ENCODE measurements around the gene RALGAPA1. TPM values are rescaled to one million over a fixed set of nuclear protein-coding genes. Genes with fewer than 3 reads are reported as not detected.

The RALGAPA1 gene
- total and polyA plus RNA-seq, 4 donors: 4.6 to 38.7 (median 13.4) TPM

- H3K9ac ChIP-seq (ENCODE audit: low read depth in 1 of 2, low read length in 2 of 2): no peak overlapping the region
- no peak overlapping the region for H3K4me3 ChIP-seq (ENCODE audit: low read depth in 1 of 3, low read length in 3 of 3)
- no peak overlapping the region for H3K27ac ChIP-seq (ENCODE audit: low read depth in 1 of 2, low read length in 2 of 2)
- TF ChIP-seq YY1 (IDR thresholded peaks at IDR 0.05) (no peak), RXRA (IDR thresholded peaks at IDR 0.05) (no peak), FOXA1 (IDR thresholded peaks at IDR 0.05) (no peak), REST (IDR thresholded peaks at IDR 0.05) (no peak), SP1 (IDR thresholded peaks at IDR 0.05) (no peak), MAX (IDR thresholded peaks at IDR 0.05) (no peak), TAF1 (conservative IDR thresholded peaks at IDR 0.05) (no peak), NR2F2 (IDR thresholded peaks at IDR 0.05) (no peak)
- TF ChIP-seq, protein P1, sequence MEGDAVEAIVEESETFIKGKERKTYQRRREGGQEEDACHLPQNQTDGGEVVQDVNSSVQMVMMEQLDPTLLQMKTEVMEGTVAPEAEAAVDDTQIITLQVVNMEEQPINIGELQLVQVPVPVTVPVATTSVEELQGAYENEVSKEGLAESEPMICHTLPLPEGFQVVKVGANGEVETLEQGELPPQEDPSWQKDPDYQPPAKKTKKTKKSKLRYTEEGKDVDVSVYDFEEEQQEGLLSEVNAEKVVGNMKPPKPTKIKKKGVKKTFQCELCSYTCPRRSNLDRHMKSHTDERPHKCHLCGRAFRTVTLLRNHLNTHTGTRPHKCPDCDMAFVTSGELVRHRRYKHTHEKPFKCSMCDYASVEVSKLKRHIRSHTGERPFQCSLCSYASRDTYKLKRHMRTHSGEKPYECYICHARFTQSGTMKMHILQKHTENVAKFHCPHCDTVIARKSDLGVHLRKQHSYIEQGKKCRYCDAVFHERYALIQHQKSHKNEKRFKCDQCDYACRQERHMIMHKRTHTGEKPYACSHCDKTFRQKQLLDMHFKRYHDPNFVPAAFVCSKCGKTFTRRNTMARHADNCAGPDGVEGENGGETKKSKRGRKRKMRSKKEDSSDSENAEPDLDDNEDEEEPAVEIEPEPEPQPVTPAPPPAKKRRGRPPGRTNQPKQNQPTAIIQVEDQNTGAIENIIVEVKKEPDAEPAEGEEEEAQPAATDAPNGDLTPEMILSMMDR (IDR thresholded peaks at IDR 0.05; ENCODE audit: low read depth, low read length, missing input control): no peak
- TF ChIP-seq, protein P2, sequence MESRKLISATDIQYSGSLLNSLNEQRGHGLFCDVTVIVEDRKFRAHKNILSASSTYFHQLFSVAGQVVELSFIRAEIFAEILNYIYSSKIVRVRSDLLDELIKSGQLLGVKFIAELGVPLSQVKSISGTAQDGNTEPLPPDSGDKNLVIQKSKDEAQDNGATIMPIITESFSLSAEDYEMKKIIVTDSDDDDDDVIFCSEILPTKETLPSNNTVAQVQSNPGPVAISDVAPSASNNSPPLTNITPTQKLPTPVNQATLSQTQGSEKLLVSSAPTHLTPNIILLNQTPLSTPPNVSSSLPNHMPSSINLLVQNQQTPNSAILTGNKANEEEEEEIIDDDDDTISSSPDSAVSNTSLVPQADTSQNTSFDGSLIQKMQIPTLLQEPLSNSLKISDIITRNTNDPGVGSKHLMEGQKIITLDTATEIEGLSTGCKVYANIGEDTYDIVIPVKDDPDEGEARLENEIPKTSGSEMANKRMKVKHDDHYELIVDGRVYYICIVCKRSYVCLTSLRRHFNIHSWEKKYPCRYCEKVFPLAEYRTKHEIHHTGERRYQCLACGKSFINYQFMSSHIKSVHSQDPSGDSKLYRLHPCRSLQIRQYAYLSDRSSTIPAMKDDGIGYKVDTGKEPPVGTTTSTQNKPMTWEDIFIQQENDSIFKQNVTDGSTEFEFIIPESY (IDR thresholded peaks at IDR 0.05): no peak
- no peaks in the 10 kb centered on the region for H3K9me3 ChIP-seq (ENCODE audit: control insufficient read depth in 4 of 4, low read length in 3 of 4)
- no peaks in the 10 kb centered on the region for H3K4me1 ChIP-seq (ENCODE audit: control insufficient read depth in 4 of 4, insufficient read depth in 4 of 4, low read length in 3 of 4)
- H3K36me3 ChIP-seq (ENCODE audit: control insufficient read depth in 4 of 4, insufficient read depth in 3 of 4, low read depth in 1 of 4, low read length in 3 of 4): peaks cover 0 to 1% (median 0%) of the 10 kb centered on the region in 4 donors
- 96% methylated on average over 4 of the region's 4 CpGs for WGBS
- DNase-seq (ENCODE audit: low spot score): no peak
- no peaks in the 10 kb centered on the region for H3K27me3 ChIP-seq (ENCODE audit: control insufficient read depth in 4 of 4, insufficient read depth in 4 of 4, low read length in 3 of 4)
These were observed 19.4 kb downstream of the RALGAPA1 start for GRCh38 chr14:35789651-35790050.

- 93% methylated on average over 2 of the region's 2 CpGs for WGBS
- Histone ChIP-seq H3K4me3 (ENCODE audit: low read depth in 1 of 3, low read length in 3 of 3) (no peak overlapping the region), H3K36me3 (ENCODE audit: control insufficient read depth in 4 of 4, insufficient read depth in 3 of 4, low read depth in 1 of 4, low read length in 3 of 4) (peaks cover 0 to 1% (median 0%) of the 10 kb centered on the region in 4 donors), H3K9me3 (ENCODE audit: control insufficient read depth in 4 of 4, low read length in 3 of 4) (no peaks in the 10 kb centered on the region), H3K27me3 (ENCODE audit: control insufficient read depth in 4 of 4, insufficient read depth in 4 of 4, low read length in 3 of 4) (no peaks in the 10 kb centered on the region), H3K27ac (ENCODE audit: low read depth in 1 of 2, low read length in 2 of 2) (no peak overlapping the region), H3K9ac (ENCODE audit: low read depth in 1 of 2, low read length in 2 of 2) (no peak overlapping the region), H3K4me1 (ENCODE audit: control insufficient read depth in 4 of 4, insufficient read depth in 4 of 4, low read length in 3 of 4) (no peaks in the 10 kb centered on the region)
- TF ChIP-seq, protein P2 (IDR thresholded peaks at IDR 0.05): no peak
- no peak for TF ChIP-seq YY1 (IDR thresholded peaks at IDR 0.05)
- no peak for TF ChIP-seq GABPA (IDR thresholded peaks at IDR 0.05 in 1 of 2, conservative IDR thresholded peaks at IDR 0.05 in 1 of 2)
- TF ChIP-seq TAF1 (conservative IDR thresholded peaks at IDR 0.05): no peak
- no peak for TF ChIP-seq FOXA1 (IDR thresholded peaks at IDR 0.05)
- TF ChIP-seq HNF4G (IDR thresholded peaks at IDR 0.05): no peak
- TF ChIP-seq SP1 (IDR thresholded peaks at IDR 0.05): no peak
- no peak for DNase-seq (ENCODE audit: low spot score)
These were observed 22.2 kb downstream of the RALGAPA1 start for GRCh38 chr14:35786856-35787255.
